TTC549 (cell line): Measurements from ENCODE around the gene PDLIM3.
"Not testable (repeated sequence)": the region's sequence is repeated elsewhere in the genome, so short reads cannot be mapped to it uniquely, and the experiment has no call there.

ENCODE experiments used
- FAIRE-seq: peaks from 2 replicates; lab custom pipeline; 2012; peaks lifted over from hg19 to GRCh38; lab: Jason Lieb, UNC

The PDLIM3 gene

DNA sequence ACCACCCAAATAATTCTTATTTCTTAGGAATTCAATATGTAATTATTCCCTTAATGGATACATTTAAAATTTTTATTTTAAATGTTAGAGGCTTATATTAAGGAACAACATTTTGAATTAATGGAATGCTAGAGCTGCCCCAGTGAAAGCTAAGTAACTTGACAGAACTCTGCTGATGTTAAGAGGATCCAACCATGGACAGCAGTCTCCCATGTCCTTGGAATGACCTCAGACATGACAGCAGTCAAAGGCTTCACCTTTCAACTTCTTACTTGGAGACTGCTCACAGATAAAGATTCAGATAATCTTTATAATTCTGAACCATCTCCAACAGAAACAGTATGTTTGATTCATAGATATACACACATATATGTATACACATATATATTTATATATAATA, 17.2 kb downstream of the PDLIM3 start:
- FAIRE-seq: no peak

DNA sequence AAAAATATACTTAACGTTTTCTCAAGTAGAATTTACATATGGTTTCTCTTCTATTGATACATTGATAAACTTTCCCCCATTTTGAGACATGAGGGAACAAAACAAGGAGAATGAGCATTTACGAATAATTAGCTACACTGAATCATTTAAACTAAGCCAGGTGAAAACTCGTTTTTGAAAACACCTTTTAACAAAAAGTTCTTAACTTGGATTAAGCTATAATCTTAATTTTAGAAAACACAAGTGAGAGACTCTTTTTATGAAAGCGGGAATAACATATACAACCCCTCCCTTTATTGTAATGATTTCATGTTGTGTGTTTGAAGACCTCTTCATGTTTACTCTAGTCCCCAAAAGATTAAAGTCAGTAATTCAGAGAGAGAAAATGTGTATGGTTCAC, 20.1 kb downstream of the PDLIM3 start:
- no peak for FAIRE-seq

- no peak for FAIRE-seq
These were observed 21.1 kb downstream of the PDLIM3 start for GRCh38 chr4:185514182-185514697.

DNA sequence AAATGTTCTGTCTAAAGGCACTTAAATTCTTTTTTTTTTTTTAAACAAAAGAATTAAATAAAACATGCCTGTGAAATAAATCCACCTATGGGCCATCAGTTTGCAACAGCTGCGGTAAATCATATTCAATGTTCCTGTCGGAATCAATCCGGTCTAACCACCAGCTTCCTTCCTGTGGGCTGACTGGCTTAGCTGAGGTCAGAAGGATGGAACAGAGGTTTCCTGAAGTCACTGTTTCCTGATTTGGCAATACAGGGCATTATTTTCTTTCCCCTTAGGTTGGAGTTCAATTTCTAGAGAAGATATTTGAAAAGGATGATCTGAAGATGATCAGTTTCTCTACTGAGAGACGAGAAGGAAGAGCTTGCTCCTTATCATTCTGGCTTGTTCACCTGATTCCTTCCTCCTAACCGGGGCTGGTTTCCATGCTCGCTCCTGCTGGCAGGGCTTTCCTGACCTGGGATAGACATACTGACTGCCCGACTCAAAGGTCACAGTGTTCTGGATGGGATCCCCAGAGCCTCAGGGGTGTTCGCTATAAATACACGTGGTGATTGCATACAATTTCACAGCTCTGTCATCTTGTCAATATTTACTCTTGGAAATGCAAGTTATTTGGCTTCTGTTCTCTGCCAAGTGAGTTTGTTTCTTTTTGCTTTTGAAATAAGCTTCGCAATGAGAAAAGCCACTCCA, 21.7 kb downstream of the PDLIM3 start:
- FAIRE-seq: no peak

- no peak for FAIRE-seq
These were observed 22.8 kb downstream of the PDLIM3 start for GRCh38 chr4:185512516-185512915.

GRCh38 chr4:185511243-185511642, 24.1 kb downstream of the PDLIM3 start:
- not testable (repeated sequence) for FAIRE-seq

- FAIRE-seq: no peak
These were observed 24.5 kb downstream of the PDLIM3 start for GRCh38 chr4:185510806-185511205.

DNA sequence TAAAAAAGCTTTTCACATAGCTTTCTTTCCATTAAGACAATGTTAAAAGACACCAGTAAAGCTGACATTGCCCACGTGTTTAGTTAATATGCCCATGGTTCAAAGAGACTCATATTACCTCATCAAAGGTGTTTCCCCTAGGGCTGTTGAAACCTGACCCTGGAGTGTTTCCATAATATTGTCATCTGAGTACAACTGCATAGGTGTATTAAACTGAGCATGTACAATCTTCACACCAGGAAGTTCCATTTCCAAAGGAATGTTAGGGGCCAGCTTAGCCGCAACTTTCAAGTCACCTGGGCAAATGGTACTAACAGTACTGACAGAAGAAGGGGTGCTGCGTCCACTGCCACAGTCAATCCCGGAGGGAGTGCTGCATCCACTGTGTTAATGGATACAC, 27.1 kb downstream of the PDLIM3 start:
- FAIRE-seq: no peak

GRCh38 chr4:185506422-185506821, 28.9 kb downstream of the PDLIM3 start:
- no peak for FAIRE-seq

GRCh38 chr4:185504098-185505047, 30.9 kb downstream of the PDLIM3 start:
- FAIRE-seq: no peak

DNA sequence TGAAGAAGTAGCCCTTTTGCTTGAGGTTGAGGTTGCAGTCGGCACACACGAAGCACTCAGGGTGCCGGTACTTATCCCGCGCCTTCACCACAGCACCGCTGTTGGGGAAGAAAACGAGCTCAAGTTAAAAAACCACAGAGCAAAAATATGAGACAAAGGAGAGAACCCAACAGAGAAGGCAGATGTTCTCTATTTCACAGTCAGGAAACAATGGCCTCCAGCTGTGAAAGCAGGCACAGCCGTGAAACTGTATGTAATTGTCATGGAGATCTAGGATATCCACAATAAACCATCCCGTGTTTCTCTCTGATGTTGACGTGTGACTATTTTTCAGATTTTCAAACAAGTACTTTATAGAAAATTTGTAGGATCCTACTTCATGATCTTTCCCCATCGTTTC, 32.9 kb downstream of the PDLIM3 start:
- no peak for FAIRE-seq

- no peak for FAIRE-seq
These were observed 34.7 kb downstream of the PDLIM3 start for GRCh38 chr4:185500576-185500975.

- no peak for FAIRE-seq
These were observed 35.3 kb downstream of the PDLIM3 start for GRCh38 chr4:185500035-185500434.

- FAIRE-seq: peak; percentile 23
These were observed 46.7 kb downstream of the PDLIM3 start for GRCh38 chr4:185488650-185489049.

DNA sequence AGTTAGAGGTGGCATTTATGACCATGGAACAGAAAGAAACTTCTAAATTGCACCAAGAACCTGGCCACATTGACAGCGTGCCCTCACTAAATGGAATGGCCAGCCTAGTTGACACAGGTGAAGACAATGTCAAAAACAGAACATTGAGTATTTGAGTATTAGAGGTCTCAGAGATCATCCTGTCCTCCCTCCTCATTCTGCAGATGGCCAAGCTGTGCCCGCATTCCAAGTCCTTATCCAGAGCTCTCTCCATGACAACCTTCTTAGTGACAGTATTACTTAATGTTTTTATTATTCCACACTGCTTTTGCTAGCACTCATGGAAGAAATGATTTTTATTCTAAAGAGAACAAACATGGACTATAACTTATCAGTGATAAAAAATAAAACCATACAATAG, 53.9 kb downstream of the PDLIM3 start:
- no peak for FAIRE-seq

- FAIRE-seq: no peak
These were observed 55.1 kb downstream of the PDLIM3 start for GRCh38 chr4:185480016-185480732.

- no peak for FAIRE-seq
These were observed 55.8 kb downstream of the PDLIM3 start for GRCh38 chr4:185479507-185479971.

- no peak for FAIRE-seq
These were observed 62.1 kb downstream of the PDLIM3 start for GRCh38 chr4:185473247-185473646.

DNA sequence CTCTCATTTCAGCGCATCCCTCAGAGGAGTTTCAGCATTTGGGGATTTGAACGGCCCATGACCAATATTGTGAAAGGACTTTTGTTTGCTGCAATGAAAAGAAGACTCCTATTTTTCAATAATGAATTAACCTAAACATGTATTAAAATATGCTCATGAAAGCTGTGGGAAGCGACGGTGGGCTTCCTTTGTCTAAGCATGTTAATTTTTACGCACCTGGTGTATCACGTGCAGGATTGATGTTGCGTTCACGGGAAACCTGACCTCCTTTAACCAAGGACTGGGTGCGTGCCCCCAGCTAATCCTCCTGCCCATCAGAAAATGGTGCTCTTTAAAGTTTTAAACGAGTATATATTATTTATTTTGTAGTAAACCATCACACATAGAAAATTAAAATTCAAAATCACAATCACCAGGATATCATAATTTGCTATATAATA, 63.2 kb downstream of the PDLIM3 start:
- FAIRE-seq: no peak

GRCh38 chr4:185471235-185472102, 63.8 kb downstream of the PDLIM3 start, which contains the start of gene CCDC110:
Gene CCDC110, minus strand, starts transcription at chr4:185471733. Its CDS starts 50 bp downstream, at chr4:185471683.
- no peak for FAIRE-seq

DNA sequence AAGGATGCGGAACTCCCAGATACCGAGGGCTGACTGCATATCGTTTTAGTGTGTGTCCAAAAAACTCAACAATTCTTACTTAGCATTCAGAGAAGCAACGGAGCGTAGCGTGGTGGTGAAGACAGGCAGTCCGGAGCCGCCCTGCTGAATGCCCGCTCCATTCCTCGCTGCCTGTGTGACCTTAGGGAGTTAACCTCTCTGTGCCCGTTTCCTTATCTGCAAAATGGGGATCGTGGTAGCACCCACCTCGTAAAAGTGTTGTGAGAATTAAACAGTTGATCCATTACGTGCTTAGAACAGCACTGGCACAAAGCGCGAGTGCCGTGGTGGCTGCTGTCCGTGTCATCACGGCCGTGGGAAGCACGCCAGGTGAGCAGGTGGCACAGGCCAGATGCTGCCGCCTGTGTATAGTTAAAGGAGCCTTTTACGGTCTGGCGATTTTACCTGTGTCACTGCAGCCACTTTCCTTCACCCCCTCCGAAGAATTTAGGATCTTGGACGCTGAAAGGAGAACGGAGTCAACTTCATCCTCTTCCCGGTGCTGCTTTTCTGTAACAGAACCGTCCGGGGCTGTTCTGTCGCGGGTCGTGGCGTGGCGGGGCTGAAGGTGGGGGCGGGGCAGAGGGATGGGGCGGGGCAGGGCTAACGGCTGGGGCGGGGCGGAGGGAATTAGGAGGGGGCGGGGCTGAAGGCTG, 64.7 kb downstream of the PDLIM3 start:
- no peak for FAIRE-seq
